ENCODE results near the gene FOXP1.
A peak's percentile ranks its signal among the peaks of the same experiment; 100 is the strongest.

FOXP1 gene

DNA sequence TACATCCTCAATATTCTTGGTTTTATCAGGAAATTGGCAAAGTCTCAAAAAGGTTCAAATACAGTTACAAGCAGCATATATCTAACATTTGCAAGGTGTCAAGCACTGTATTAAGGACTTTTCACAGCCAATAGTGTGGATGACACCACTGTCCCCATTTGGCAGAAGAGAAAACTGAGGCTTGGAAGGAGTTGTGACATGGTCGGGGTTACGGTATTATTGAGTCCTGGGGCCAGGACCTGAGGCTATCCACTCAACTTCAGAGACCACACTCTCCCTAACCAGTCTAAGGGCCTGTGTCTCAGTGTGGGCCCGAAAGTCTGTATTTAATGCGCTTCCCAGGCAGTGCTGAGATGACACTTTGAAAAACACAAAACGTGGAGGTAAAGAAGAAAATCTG lies 99.1 kb downstream of the FOXP1 start:
- no peak for DNase-seq (ENCODE audit: low spot score)

DNA sequence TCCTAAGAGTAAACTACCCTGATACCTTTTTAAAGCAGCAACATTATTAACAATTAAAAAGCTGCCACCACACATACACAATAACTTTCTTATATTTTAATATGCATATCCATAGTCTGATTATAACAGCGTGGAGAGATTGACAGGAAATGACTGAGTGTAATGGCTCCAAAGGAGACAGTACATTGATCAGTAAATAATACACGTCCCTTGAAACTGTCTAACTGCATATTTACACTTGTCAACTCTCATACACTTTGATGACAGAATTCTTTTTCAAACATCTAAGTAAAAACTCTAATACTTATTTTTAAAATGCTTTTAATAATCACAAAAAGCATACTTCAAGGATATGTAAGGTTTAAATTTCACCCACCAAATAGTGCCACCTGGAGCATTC lies 99.5 kb downstream of the FOXP1 start:
- no peak for DNase-seq (ENCODE audit: low spot score)

DNA sequence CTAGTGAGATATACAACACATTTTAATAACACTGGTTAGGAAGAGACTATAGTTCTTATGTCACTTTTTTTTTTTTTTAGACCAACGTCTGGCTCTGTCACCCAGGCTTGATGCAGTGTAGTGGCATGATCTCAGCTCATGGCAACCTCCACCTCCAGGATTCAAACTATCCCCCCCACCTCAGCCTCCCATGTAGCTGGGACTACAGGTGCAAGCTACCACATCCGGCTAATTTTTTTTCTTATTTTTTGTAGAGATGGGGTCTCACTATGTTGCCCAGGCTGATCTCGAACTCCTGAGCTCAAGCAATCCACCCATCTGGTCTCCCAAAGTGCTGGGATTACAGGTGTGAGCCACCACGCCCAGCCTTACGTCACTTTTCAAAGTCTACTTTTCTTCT lies 100.8 kb downstream of the FOXP1 start:
- no peak for DNase-seq (ENCODE audit: low spot score)

DNA sequence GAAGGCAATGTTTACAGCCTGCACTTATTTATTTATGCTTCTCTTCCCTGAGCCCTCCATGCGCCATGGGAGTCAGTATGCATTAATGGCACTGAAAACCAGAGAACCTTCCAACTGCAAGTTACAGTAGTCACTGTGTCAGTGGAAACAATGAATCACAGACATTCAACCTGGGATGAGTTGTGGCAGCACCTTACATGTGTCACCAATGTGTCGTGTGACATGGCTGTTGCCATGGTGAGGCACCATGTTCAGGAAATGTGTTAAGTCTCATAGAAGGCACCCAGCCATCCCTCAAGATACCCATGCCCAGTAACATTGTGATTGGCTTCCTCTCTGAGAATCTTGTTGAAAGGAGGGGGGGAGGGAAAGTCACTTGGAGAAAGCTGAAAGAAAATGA lies 105.0 kb downstream of the FOXP1 start:
- DNase-seq (ENCODE audit: low spot score), result peak; percentile 82

DNA sequence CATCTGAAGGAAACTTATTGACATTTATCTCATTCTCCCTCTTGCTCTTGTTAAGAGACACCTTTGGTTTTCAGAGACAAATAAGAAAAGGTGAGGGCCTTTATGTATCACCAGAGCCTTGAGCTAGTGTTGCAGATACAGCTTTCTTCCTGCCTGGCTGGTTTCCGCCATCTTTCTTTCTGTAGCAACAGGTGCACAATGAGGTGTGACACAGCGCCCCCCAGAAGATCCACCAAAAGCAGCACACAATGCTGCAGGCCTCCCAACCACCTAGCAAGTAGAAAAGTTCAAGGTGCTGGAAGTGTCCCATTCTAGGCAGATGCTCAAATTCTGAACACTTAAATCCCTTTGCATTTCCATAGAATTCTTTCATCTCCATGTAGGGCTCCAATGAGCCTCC lies 106.6 kb downstream of the FOXP1 start:
- DNase-seq (ENCODE audit: low spot score), result no peak

DNA sequence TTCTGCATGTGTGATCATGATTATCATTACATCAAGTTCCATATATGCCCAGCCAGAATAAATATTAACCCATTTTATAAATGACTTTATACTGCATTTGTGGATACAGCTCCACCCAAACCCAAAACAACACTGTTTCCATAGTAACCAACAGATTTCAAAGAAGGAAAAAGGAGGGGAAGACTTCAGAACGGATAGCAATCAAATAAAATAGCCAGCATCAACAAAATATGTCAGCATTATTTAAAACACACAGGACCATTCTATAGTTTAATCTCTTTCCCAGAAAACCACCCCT lies 114.4 kb downstream of the FOXP1 start:
- DNase-seq (ENCODE audit: low spot score), result no peak

DNA sequence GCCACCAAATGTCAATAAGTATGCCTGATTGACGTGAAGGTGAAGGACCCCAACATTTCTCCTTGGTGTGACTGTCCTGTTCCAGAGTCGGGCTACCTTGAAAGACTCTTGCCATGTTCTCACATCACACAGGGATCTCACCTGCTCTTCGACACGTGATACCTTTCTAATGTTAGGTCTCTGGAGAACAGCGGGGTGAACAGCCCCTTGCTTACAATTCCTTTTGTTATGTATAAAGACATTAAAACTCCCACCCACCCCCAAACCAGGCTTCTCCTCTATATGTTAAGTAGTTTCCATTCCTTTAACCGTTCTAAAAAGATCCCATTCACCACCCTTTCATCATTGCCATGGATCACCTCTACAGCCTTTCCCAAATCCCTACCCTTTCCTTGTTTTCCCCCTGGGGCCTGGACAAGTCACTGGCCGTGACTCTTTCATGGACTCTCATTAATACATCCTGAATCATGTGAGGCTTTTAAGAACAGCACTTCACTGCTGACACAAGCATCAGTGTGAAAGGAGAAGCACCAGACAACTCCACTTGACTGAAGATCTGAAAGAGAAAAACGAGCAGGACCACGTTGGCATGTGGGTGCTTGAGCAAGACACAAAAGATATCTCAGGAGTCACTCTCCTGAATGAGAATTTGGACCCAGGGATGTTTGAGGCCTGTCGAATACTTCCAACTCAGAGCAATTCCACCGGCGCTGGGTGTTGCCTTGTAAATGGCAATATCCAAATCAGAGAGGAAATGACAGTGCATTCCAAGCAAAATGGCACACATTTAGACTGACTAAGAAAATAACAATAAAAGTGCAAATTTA lies 115.0 kb downstream of the FOXP1 start:
- no peak for DNase-seq (ENCODE audit: low spot score)

DNA sequence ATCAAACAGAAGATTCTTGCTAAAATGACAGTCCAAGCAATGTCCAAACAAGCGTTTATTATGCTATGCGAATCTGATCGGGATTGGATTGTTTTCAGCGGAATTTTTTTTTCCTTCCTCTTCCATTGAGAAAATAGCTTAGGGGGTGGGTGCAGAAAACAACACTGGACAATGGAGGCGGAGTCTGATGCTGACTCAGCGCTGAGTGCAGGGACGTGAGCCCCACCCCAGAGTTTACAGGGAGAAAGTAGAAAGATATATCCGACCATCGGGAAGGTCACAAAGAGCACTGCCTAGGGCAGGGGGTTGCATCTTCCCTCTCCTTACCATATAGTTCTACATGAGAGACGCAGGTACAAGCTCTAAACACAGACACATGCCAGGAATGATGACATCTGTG lies 117.0 kb downstream of the FOXP1 start:
- no peak for DNase-seq (ENCODE audit: low spot score)

DNA sequence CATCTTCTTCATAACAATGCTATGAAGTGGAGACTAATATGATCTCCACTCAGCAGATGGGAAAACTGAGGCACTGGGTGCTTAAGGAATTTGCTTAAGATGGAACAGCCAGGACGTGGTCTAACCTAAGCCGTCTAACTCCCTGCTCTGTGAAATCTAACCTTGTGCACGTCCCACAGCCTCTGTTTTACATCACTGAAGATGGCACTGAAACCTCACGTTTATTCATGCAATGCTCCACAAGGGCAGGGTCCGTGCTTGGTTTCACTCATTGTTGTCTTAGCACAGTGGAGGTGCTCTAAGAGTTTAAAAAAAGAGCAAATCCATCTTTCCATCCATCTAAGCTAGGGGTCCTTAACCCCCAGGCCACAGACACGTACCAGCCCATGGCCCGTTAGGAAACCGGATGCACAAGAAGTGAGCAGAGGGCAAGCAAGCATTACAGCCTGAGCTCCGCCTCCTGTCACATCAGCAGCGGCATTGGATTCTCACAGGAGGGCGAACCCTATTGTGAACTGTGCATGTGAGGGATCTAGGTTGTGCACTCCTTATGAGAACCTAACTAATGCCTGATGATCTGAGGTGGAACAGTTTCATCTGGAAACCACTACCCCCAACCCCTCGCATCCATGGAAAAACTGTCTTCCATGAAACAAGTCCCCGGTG lies 118.0 kb downstream of the FOXP1 start:
- no peak for DNase-seq (ENCODE audit: low spot score)

DNA sequence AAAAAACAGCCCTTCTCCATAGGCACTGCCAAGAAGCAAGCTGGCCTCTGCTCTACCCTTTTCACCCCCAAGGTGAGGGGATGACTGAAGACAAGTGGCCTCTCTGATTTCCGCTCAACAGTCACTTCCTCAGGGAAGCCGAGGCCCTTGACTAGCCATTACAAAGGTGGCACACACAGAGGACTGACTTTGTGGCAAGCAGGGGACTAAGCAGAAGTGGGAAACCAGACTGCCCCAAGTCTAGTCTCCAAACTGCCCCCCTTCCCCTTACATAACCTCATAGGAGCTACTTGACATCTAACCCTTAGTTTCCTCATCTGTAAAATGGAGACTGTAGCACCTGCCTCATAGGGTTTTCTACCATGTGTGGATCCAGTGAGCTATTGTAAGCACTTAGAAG lies 118.9 kb downstream of the FOXP1 start:
- DNase-seq (ENCODE audit: low spot score), result no peak

DNA sequence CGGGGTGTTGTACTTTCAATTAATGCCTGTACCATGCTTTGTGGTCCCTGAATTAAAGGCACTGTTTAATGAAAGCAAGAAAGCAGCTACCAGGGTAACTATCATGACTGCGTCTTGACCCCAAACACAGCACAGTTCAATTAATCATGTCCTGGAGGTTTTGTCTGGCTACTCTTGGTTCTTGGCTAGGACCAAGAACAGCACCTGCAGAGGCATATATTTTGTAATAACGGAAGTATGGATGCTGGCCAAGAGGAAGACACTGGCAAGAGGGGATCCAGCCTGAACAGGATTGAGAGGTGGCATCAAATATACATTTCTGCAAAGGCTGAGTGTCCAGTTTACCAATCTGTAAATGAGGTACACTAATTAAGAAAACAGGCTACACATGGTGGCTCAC lies 119.9 kb downstream of the FOXP1 start:
- no peak for DNase-seq (ENCODE audit: low spot score)

DNA sequence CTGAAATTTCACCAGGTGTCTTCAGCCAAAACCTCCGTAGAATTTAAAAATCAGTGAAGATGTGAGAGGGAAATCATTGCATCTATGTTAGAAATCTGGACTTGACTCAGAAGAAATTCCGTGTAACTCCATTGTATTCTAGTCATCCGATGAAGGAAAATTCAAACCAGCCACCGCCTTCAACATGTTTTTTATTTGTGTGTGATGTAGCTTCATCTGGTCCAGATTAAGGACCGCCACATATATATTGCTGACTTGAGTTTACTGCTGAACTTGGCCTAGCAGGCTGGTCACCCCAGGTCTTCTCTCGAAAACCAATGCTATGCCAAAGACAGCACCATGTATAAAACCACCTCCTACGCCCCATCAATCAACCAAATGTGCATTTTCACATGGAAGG lies 120.9 kb downstream of the FOXP1 start:
- DNase-seq (ENCODE audit: low spot score), result no peak

DNA sequence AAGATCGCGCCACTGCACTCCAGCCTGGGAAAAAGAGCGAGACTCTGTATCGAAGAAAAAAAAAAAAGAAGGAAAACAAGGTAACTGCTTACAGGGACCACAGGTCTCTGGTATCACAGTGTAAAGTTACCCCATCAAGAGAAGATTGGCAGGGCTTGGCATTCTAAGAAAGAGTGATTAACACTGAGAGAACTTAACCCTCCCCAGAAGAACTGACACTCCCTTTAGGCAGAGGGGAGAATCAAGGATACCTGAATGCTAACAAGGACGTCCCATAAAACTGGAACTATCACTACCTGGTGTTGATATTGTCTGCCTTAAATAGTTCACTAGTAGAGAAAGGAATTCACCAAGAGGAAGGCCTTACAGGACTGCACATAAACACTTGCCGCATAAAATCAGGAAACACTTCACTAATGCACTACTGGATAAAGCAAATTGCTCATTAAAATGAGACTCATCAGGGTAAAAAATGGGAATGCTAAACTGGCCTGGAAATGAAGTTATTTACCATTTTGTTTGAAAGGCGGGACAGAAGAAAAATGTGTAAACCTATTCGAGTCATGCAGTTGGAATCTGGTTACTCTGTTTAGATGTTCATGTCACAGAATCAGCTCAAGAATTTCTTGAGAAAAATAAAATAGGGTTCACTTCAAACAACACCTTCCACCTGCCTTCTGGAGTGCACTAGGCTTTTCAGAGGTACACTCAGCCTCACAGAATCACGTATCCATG lies 121.6 kb downstream of the FOXP1 start:
- DNase-seq (ENCODE audit: low spot score), result no peak

DNA sequence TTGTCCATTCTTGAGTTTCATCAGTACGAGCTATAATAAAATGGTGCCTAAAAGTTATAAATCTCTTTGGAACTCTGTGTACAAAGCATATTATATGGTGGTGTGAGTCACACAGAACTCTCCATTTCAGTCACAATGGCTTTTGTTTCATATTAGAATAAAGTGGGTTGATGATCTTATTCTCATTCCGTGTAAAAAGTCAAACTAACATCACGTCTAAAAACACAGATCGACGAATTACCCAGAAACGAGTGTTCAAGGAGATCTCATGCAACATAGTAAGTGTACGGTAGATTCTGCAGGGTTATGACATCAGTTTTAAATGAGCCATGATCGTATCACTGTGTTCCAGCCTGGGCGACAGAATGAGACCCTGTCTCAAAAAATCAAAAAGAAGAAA lies 122.4 kb downstream of the FOXP1 start:
- peak; percentile 36 for DNase-seq (ENCODE audit: low spot score)

DNA sequence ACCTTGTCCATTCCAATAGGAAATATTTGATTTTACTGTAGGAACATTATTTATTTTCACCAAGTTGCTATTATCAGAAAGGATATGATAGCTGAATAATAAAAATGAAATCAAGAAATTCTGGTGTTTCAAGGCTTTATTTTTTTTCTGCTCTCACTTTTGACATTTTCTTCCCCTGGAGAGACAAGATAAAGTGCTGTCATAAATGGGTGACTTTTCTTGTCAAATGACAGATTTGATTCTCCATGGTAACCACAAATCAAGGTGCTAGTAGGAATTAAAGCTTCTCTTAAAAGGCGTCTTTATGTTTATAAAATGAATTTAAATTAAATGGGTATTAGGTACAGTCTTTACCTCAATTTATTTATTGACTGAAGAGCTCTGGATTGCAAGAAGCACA lies 124.6 kb downstream of the FOXP1 start:
- no peak for DNase-seq (ENCODE audit: low spot score)

DNA sequence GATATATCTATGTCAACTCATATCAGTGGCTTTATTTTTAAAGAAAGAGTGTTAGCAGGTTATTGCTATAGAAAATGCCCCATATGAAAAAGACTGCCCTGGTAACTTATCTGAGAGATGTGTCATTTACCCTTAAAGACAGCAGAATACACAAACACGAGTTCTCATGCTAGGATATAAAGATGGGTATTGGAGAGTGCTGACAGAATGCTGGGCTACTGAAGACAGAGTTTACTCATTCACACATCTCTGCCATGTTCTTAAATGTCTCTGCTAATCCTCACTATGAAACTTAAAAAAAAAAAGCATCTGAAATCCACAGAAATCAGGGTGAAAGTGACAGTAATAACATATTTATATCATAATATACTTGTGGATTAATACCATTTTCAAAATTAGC lies 126.7 kb downstream of the FOXP1 start:
- peak; percentile 32 for DNase-seq (ENCODE audit: low spot score)

DNA sequence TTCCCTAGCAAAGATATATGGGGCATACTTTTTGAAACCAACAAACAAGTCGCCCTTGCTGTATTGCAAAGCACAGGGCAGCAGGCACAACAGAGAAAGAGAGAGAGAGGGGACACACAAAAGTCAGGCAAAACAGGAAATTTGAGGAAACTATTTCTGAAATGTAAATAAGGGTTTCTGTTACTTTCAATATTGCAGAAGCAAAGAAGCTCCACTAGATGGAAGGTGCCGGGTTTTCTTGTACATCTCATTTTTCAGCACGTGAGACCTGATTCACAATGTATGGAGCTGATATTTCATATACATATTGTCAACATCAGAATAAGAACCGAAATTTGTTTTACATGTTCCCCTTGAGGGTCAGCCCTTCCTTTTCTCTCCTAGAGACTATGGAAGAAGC lies 127.4 kb downstream of the FOXP1 start:
- DNase-seq (ENCODE audit: low spot score), result peak; percentile 47

DNA sequence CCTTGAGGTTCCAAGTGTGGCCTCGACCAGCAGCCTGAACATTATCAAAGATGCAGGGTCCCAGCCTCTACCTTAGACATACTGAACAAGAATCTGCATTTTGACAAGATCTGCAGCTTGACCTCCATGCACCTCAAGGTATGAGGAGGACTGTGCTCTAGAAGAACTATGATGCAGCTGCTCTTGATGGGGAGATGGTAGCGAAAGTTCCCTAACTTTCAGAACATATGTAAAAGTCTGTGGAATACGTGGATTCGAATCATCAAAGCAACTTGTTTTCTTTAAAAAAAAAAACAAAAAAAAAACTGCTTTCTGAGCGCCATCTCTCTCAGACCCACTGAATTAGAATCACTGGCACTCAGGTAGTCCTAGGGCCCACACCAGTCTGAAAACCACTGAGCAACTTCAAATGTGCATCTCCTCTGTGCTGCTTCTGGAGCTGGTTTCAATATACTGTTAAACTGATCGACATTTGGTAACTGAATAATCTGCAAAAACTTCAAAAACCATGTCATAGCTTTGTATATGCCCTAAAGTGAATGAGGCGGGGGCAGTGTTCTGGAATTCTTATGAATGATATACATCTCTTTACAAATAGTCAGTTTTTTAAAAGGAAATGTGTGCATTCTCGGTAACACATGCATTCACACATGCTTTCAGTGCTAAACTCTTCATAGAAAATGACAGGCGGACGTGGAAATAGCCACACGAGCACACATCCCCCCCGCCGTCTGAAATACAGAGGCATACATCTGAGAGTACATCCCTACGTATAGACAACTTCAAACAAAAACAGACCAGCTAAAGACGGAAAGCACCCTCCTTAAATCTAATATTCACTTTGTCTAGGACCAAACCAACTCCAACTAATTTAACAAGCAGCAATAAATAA lies 128.8 kb downstream of the FOXP1 start:
- DNase-seq (ENCODE audit: low spot score), result peak; percentile 65

DNA sequence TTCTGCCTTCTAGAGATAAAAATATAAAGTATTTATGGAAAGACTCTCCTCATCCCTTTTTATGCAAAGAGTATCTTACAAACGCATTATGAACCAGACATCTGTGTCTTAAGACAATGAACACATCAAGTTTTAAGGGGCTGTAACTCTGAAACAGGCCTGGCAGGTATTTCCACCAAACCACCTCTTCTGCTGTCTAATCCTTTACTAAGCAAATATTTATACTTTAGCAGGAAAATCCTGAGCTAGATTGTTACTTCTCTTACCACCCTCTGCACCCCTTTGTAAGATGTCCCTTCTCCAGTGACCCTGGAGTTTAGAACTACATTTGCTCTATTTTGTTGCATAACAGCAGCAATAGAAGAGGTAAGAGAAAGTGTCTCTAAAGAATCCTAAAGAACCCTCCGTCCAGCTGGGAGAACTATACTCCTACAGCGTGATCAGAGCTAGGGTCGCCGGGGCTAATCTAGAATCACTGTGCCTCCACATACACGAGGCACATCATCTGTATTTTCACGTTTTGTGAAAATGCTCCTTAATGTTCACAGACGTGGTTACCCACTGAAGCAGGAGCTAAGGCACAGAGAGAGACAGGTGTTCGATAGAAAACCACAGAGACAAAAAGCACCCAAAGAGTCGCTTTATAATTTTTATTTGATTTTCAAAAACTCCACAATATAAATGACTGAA lies 129.6 kb downstream of the FOXP1 start:
- peak; percentile 31 for DNase-seq (ENCODE audit: low spot score)

DNA sequence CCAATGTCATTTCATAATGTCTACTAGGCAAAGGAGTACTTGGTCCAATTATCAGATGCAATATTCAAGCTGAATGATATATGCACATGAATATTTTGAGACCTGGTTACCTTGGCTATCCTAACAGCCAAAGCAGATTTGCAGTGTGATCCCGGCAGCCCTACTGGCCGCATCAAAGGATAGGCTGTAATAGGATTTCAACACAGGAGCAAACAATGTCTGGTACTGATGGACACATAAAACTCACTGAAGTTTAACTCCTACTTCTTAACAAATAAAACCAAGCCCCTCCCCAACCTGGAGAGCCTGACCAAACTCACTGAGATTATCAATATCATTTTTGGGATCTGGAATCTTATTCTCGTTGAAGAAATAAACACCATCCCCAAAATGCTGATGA lies 130.2 kb downstream of the FOXP1 start:
- no peak for DNase-seq (ENCODE audit: low spot score)

DNA sequence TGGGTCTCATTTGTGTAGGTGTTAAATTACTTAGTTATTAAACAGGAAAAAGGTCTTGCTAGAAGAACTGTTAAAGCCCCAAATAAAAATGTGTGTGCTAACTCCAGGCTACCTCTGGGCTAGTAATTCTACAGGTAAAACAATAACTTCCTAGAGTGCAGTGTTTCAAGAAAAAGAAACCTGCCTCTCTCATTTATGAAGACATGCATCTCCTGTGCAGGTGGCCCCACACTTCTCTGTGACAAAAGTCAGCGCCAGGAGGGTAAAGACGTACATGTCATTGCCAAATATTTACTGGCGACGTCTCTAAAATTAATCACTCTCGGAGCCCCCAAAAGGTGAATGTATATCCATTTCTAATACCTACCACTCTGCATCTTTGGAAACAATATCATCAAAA lies 131.7 kb downstream of the FOXP1 start:
- DNase-seq (ENCODE audit: low spot score), result no peak

DNA sequence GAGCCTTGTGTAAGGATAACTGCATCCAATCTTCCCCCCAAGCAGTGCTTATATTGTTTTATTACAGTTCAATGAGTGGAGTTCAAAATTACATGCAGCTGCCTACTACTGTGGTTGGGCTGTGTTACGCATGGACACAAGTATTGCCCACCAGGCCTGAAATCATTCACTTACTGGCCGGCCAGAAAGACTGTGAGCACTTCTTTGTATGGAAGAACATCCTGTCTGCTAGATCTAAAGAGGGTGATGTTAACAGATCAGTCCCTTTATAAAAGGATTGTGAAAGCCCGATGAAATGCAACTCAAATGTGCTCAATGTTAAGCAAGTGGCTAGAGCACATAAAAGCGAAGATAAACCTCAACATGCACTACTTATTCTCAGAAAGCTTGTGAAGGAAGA lies 132.5 kb downstream of the FOXP1 start:
- no peak for DNase-seq (ENCODE audit: low spot score)

Measured in CD4-positive, alpha-beta T cell treated with Interleukin-2 at 100 ng/mL for 4 hours (primary cell).